GM21526 (cell line): ENCODE measurements around the gene BICD1.

Source experiments
- ATAC-seq: cut with Tn5 transposase; IDR thresholded peaks from one replicate; pipeline ENCODE4 v1.9.1; 2021; ENCODE audit warnings: moderate library complexity; ENCODE audit not compliant: unreplicated experiment, low FRiP score

Gene BICD1

GRCh38 chr12:32100888-32101287, 5.8 kb upstream of the BICD1 start:
- ATAC-seq = no peak

GRCh38 chr12:32102234-32102633, 4.4 kb upstream of the BICD1 start:
- ATAC-seq = no peak

- ATAC-seq = no peak
Measured at GRCh38 chr12:32104572-32105355, 1.9 kb upstream of the BICD1 start.

- peak; percentile 2 for ATAC-seq
Measured at GRCh38 chr12:32105986-32106516, 596 bp upstream of the BICD1 start.

GRCh38 chr12:32107359-32108267, 966 bp downstream of the BICD1 start:
- peak; percentile 13 for ATAC-seq

- no peak for ATAC-seq
Measured at GRCh38 chr12:32108787-32109186, 2.1 kb downstream of the BICD1 start.

- ATAC-seq = no peak
Measured at GRCh38 chr12:32110417-32110816, 3.8 kb downstream of the BICD1 start.

GRCh38 chr12:32110942-32111341, 4.3 kb downstream of the BICD1 start:
- ATAC-seq = no peak

GRCh38 chr12:32115404-32116104, 8.9 kb downstream of the BICD1 start:
- ATAC-seq = no peak

GRCh38 chr12:32116897-32117296, 10.2 kb downstream of the BICD1 start:
- no peak for ATAC-seq

- ATAC-seq = no peak
Measured at GRCh38 chr12:32117316-32117715, 10.7 kb downstream of the BICD1 start.

- no peak for ATAC-seq
Measured at GRCh38 chr12:32118806-32119205, 12.2 kb downstream of the BICD1 start.

GRCh38 chr12:32120419-32120818, 13.8 kb downstream of the BICD1 start:
- no peak for ATAC-seq

GRCh38 chr12:32124637-32125036, 18.0 kb downstream of the BICD1 start:
- no peak for ATAC-seq

- ATAC-seq = no peak
Measured at GRCh38 chr12:32125455-32126084, 18.9 kb downstream of the BICD1 start.

GRCh38 chr12:32126720-32127119, 20.1 kb downstream of the BICD1 start:
- ATAC-seq = no peak

- ATAC-seq = no peak
Measured at GRCh38 chr12:32131666-32132065, 25.0 kb downstream of the BICD1 start.

- ATAC-seq = peak; percentile 47
Measured at GRCh38 chr12:32134101-32134888, 27.6 kb downstream of the BICD1 start.

- no peak for ATAC-seq
Measured at GRCh38 chr12:32135967-32136366, 29.3 kb downstream of the BICD1 start.
